Adrenal gland (tissue), 5 donors: ENCODE measurements around the gene TFF2.

Experiments
- POLR2A ChIP-seq, 2 donors: fragments of 450-650 bp; IDR thresholded peaks; one replicate each; pipeline ENCODE4 v1.6.1; 2017; ENCODE audit warnings: antibody characterized with exemption in 2 of 2, mild to moderate bottlenecking in 2 of 2, moderate library complexity in 1 of 2
- TF ChIP-seq, protein P1 (sequence below), 6 experiments: fragments of 450-650 bp in 4 of 6; fragments of 200-600 bp in 2 of 6; sonication (generic) in 1 of 6; IDR thresholded peaks; 1 replicate in 5 of 6; 2 replicates in 1 of 6; pipeline versions ENCODE4 v1.5.1 to v1.8.0; 2016 to 2021; ENCODE audit warnings: antibody characterized with exemption in 6 of 6, mild to moderate bottlenecking in 2 of 6, moderate library complexity in 1 of 6
- donor health status: DM: no; HTN: no; CAD: no.

DNA sequence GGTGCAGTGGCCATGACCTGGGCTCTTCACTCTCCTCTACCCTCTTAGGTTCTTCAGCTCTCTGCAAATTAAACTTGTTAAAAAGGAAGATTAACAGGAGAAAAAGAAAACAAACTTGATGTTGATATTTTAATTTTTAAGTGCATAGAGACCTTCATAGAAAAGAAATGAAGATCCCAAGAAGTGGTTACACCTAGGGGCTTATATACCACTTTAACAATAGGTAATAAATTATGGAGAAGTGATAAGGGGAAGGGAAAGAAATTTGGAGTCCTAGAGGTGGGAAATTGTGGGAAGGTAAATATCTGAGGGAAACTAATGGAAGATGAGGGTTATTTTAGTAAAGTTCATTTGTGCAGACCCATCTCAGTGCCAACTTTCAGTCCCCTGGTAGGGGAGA is 19.1 kb downstream of the TFF2 start:
- TF ChIP-seq, protein P1, sequence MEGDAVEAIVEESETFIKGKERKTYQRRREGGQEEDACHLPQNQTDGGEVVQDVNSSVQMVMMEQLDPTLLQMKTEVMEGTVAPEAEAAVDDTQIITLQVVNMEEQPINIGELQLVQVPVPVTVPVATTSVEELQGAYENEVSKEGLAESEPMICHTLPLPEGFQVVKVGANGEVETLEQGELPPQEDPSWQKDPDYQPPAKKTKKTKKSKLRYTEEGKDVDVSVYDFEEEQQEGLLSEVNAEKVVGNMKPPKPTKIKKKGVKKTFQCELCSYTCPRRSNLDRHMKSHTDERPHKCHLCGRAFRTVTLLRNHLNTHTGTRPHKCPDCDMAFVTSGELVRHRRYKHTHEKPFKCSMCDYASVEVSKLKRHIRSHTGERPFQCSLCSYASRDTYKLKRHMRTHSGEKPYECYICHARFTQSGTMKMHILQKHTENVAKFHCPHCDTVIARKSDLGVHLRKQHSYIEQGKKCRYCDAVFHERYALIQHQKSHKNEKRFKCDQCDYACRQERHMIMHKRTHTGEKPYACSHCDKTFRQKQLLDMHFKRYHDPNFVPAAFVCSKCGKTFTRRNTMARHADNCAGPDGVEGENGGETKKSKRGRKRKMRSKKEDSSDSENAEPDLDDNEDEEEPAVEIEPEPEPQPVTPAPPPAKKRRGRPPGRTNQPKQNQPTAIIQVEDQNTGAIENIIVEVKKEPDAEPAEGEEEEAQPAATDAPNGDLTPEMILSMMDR (IDR thresholded peaks at IDR 0.05): no peak
- no peak for TF ChIP-seq POLR2A (IDR thresholded peaks at IDR 0.05)
